Heart left ventricle (tissue), 16 donors: Measurements from ENCODE around the gene TNRC18. TPM values are rescaled to one million over a fixed set of nuclear protein-coding genes. Genes with fewer than 3 reads are reported as not detected.
"Not testable (repeated sequence)": the region's sequence is repeated elsewhere in the genome, so short reads cannot be mapped to it uniquely, and the experiment has no call there.

Experiments
- ATAC-seq, 4 donors: fragments of 200-7000 bp; cut with Tn5 transposase; one replicate each; pipeline ENCODE4 v1.9.1; 2020 to 2022; ENCODE audit warnings: moderate library complexity in 4 of 4, mild to moderate bottlenecking in 3 of 4, moderate number of reproducible peaks in 1 of 4
- DNase-seq, 5 donors: peaks; one replicate each; pipeline ENCODE4 v3.0.0-alpha.2; 2020
- H3K27ac ChIP-seq, 12 donors: fragments of 200-600 bp; sonication (generic) in 4 of 12; one replicate each; pipeline versions ENCODE4 v1.5.0 to v1.8.0; 2016 to 2022; ENCODE audit warnings: mild to moderate bottlenecking in 2 of 12
- H3K27me3 ChIP-seq, 9 donors: fragments of 200-600 bp; sonication (generic) in 2 of 9; one replicate each; pipeline versions ENCODE4 v1.5.1 to v1.8.0; 2016 to 2022; ENCODE audit warnings: mild to moderate bottlenecking in 3 of 9
- H3K36me3 ChIP-seq, 9 donors: fragments of 200-600 bp; sonication (generic) in 2 of 9; one replicate each; pipeline versions ENCODE4 v1.5.0 to v1.8.0; 2018 to 2022; ENCODE audit warnings: mild to moderate bottlenecking in 2 of 9
- H3K4me1 ChIP-seq, 12 donors: fragments of 200-600 bp; sonication (generic) in 4 of 12; one replicate each; pipeline versions ENCODE4 v1.5.0 to v1.8.0; 2016 to 2022; ENCODE audit warnings: mild to moderate bottlenecking in 3 of 12
- H3K4me3 ChIP-seq, 12 donors: fragments of 200-600 bp; sonication (generic) in 4 of 12; one replicate each; pipeline versions ENCODE4 v1.5.0 to v1.8.0; 2017 to 2022; ENCODE audit warnings: mild to moderate bottlenecking in 9 of 12, moderate library complexity in 4 of 12
- H3K9me3 ChIP-seq, 12 donors: fragments of 200-600 bp; sonication (generic) in 4 of 12; one replicate each; pipeline versions ENCODE4 v1.5.0 to v1.8.0; 2016 to 2022; ENCODE audit warnings: mild to moderate bottlenecking in 1 of 12
- POLR2A ChIP-seq, 2 donors: fragments of 450-650 bp; IDR thresholded peaks; one replicate each; pipeline ENCODE4 v1.6.1; 2017; ENCODE audit warnings: antibody characterized with exemption in 2 of 2, mild to moderate bottlenecking in 2 of 2, moderate library complexity in 2 of 2
- WGBS, 4 donors: extraction: QIAGEN DNeasy Blood & Tissue Kit in 2 of 4; methylation state at CpG; one replicate each; pipeline versions ENCODE4 v1.1.5 to v1.1.7; 2013 to 2018; 5-methylcytosine and 5-hydroxymethylcytosine counted together
- intact Hi-C, 10 donors: fragments of 100-400 bp; cut with DNase I; formaldehyde crosslinking; loops; one replicate each; pipeline versions ENCODE4 v1.11.1 to v1.14.2; 2022
- polyA plus RNA-seq, 2 donors: library from polyadenylated mRNA; stranded (reverse); fragments of 200-250 nt; gene quantifications; one replicate each; pipeline ENCODE4 v1.2.3, GENCODE V29; 2013
- total RNA-seq, 9 donors: library from RNA; depleted of rRNA in 2 of 9; stranded (reverse); fragments of >200 nt in 2 of 9; fragmentation: NEBNext Ultra II Directional in 3 of 9; extraction: Animal tissue kit (Norgen Biotek cat#: 25700) in 3 of 9; gene quantifications; one replicate each; pipeline versions ENCODE4 v1.1.0 to v1.2.4, GENCODE V29; 2016 to 2023
- TF ChIP-seq, protein P1 (sequence below), 12 donors: fragments of 200-600 bp; sonication (generic) in 4 of 12; IDR thresholded peaks; one replicate each; pipeline versions ENCODE4 v1.5.0 to v1.8.0; 2018 to 2022; ENCODE audit warnings: antibody characterized with exemption in 12 of 12, mild to moderate bottlenecking in 5 of 12
- donor health status: ischemic (EF 13 %, LVEDD 7.1; RV severe dilation, severe dysfunction).
- donor health status: healthy with polysubstance abuse.
- donor health status: DM: no; HTN: yes; CAD: no.
- donor health status: DM: no; HTN: no; CAD: no.
- donor health status: ischemic (EF 25% LVEDD 6.9; RV normal size, moderate dysfunction).
- donor health status: ischemic (EF 25% LVEDD 5.7; RV mildly dilated, moderate dysfunction).
- donor health status: healthy.
- donor health status: DM: yes; HTN: yes; CAD: no.
- donor health status: ischemic (EF 35%, LVEDD 5.7; RV mildly dilated, moderate dysfunction).
- donor health status: nonischemic (EF 11% LVEDD 7.7; RV severe dilation, severe dysfunction).
- donor health status: DM: yes; HTN: yes; CAD: no.
- donor health status: PGD.
- donor health status: ischemic (EF 29% LVEDD 5.4; RV normal size, mild dysfunction).
- donor health status: nonischemic (EF 23%, LVEDD 6.1; RV moderate dilation, normal function).

Gene TNRC18
- total and polyA plus RNA-seq, 11 donors: 23.4 to 66.6 (median 33.7) TPM

DNA sequence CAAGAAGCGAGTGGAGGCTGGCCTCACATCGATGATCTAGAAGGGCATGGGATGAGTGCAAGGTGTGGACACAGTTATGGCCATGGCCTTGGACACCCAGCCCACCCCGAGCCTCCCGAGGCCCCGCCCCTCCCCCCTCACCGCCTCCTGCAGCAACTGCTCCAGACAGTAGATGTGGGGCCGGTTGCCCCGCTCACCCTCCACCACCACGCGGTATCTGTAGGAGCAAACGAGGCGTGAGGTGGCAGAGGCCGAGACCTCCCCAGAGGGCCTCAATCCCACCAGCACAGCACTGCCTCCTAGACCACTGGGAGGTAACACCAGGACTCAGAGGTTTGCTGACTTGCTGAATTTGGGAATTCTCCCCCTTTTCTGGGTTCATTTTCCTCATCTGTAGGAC is 103.2 kb downstream of the TNRC18 start:
- TF ChIP-seq, protein P1, sequence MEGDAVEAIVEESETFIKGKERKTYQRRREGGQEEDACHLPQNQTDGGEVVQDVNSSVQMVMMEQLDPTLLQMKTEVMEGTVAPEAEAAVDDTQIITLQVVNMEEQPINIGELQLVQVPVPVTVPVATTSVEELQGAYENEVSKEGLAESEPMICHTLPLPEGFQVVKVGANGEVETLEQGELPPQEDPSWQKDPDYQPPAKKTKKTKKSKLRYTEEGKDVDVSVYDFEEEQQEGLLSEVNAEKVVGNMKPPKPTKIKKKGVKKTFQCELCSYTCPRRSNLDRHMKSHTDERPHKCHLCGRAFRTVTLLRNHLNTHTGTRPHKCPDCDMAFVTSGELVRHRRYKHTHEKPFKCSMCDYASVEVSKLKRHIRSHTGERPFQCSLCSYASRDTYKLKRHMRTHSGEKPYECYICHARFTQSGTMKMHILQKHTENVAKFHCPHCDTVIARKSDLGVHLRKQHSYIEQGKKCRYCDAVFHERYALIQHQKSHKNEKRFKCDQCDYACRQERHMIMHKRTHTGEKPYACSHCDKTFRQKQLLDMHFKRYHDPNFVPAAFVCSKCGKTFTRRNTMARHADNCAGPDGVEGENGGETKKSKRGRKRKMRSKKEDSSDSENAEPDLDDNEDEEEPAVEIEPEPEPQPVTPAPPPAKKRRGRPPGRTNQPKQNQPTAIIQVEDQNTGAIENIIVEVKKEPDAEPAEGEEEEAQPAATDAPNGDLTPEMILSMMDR (IDR thresholded peaks at IDR 0.05): no peak
- no peak for TF ChIP-seq POLR2A (IDR thresholded peaks at IDR 0.05)
- Histone ChIP-seq H3K9me3 (peaks cover 0 to 15% (median 12%) of the 10 kb centered on the region in 12 donors), H3K4me3 (no peak overlapping the region), H3K4me1 (no peaks in the 10 kb centered on the region), H3K27ac (no peak overlapping the region), H3K36me3 (peaks cover 0 to 93% (median 82%) of the 10 kb centered on the region in 9 donors), H3K27me3 (no peaks in the 10 kb centered on the region)
- 95 to 98% (median 97%) methylated on average over 7 to 13 of the region's 13 CpGs for WGBS, 4 donors
- intact Hi-C loops: no loop called here
- ATAC-seq (peak in 1 of 4 donors; percentile 21), DNase-seq (no peak)

DNA sequence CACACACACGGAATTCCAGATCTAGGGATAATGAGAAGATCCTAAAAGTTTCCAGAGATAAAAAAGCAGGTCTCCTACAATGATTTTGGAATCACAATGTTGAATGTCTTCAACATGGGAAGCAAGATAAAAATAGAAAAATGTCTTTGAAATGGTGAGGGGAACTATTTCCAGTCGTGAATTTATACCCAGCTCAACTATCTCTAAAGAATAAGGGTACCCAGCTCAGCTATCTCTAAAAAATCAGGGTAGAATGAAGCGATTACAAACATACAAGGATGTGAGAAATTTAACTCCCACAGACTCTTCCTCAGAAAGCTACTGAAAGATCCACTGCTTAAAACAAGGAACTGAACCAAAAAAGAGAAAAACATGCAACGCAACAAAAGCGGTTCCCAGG is 105.0 kb downstream of the TNRC18 start:
- intact Hi-C loops, H3K27me3 ChIP-seq, ATAC-seq, H3K4me3 ChIP-seq, H3K27ac ChIP-seq, H3K4me1 ChIP-seq, DNase-seq: not testable (repeated sequence)
- H3K36me3 ChIP-seq: peaks cover 0 to 92% (median 82%) of the 10 kb centered on the region in 9 donors
- WGBS, 4 donors: 93 to 98% (median 97%) methylated on average over 5 of the region's 5 CpGs
- peaks cover 0 to 15% (median 12%) of the 10 kb centered on the region in 12 donors for H3K9me3 ChIP-seq

DNA sequence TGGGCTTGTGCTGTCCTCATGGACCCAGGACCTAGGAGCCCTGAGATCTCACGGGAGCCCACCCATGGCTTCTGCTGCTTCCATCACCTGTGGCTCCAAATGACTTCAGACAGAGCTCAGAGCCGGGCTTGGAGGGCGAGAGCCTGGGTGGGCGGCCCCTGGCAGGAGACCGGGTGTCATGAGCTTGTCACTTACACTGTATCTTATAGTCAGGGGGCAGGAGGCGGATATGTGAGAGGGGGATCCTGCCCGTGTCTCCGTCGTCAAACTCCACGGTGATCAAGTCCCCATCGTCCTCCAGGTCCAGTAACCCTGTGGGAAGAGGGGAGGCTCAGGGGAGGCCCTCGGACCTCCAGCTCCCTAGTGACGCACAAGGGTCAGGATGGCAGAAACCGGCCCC is 107.9 kb downstream of the TNRC18 start:
- no peak overlapping the region for H3K27ac ChIP-seq

GRCh38 chr7:5314864-5315263 is 108.8 kb downstream of the TNRC18 start:
- H3K4me1 ChIP-seq: no peaks in the 10 kb centered on the region
- ATAC-seq: peak in 1 of 4 donors; percentile 10
- DNase-seq: no peak
- 91 to 94% (median 93%) methylated on average over 14 to 19 of the region's 19 CpGs for WGBS, 4 donors
- no peak overlapping the region for H3K4me3 ChIP-seq
- no peaks in the 10 kb centered on the region for H3K27me3 ChIP-seq
- H3K9me3 ChIP-seq: peaks cover 0 to 15% (median 12%) of the 10 kb centered on the region in 12 donors
- H3K27ac ChIP-seq: no peak overlapping the region
- TF ChIP-seq, protein P1 (IDR thresholded peaks at IDR 0.05): no peak
- intact Hi-C loops: no loop called here
- H3K36me3 ChIP-seq: peaks cover 0 to 92% (median 85%) of the 10 kb centered on the region in 9 donors

More for the DNA sequence above, 107.9 kb downstream of the TNRC18 start:
- intact Hi-C loops: no loop called here
- DNase-seq (no peak), ATAC-seq (no peak)
- Histone ChIP-seq H3K27me3 (no peaks in the 10 kb centered on the region), H3K4me3 (no peak overlapping the region), H3K36me3 (peaks cover 0 to 92% (median 87%) of the 10 kb centered on the region in 9 donors), H3K4me1 (no peaks in the 10 kb centered on the region), H3K9me3 (peaks cover 0 to 15% (median 12%) of the 10 kb centered on the region in 12 donors)
- 90 to 96% (median 95%) methylated on average over 10 to 14 of the region's 14 CpGs for WGBS, 4 donors
- TF ChIP-seq POLR2A (IDR thresholded peaks at IDR 0.05): no peak
- TF ChIP-seq, protein P1 (IDR thresholded peaks at IDR 0.05): no peak

DNA sequence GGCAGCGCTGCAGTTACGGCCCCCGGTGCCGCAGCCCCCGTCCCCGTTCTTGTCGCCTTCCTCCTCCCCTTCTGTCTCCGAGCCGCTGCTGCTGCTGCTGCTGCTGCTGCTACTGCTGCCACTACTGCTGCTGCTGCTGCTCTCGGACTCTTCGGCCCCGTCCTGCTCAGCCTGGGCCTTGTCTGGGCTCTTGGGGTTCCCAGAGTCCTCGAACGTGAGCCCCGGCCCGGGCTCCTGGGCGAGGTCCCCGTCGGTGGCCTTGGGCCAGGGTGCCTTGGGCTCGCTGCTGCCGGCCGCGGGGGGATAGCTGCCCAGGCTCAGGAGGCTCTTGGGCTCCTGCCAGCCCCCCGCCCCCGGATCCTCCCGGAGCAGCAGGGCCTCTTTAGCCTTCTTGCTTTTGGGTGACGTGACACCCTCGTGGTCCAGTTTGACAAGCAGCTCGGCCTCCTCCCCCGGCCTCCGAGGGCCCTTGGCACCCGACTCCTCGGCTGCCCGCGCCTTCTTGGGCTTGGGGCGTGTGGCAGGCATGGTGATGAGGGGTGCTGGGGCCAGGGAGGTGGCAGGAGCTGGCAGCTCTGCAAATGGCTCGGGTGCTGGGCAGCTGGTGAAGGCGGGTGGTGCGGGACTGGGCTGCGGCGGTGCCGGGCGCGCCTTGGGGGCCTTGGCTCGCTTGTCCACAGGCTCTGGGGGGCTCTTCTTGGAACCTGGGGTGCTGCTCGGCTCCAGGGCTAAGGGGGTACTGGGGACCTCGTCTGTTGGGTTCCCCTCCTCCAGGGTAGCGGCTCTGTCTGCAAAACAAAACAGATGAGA is 110.4 kb downstream of the TNRC18 start:
- H3K27me3 ChIP-seq, H3K4me3 ChIP-seq, H3K4me1 ChIP-seq, H3K9me3 ChIP-seq, H3K27ac ChIP-seq, intact Hi-C loops, DNase-seq: not testable (repeated sequence)
- WGBS, 4 donors: 81 to 88% (median 84%) methylated on average over 16 to 48 of the region's 48 CpGs
- ATAC-seq: peak in 1 of 4 donors; percentile 13
- H3K36me3 ChIP-seq: peaks cover 0 to 88% (median 84%) of the 10 kb centered on the region in 9 donors

DNA sequence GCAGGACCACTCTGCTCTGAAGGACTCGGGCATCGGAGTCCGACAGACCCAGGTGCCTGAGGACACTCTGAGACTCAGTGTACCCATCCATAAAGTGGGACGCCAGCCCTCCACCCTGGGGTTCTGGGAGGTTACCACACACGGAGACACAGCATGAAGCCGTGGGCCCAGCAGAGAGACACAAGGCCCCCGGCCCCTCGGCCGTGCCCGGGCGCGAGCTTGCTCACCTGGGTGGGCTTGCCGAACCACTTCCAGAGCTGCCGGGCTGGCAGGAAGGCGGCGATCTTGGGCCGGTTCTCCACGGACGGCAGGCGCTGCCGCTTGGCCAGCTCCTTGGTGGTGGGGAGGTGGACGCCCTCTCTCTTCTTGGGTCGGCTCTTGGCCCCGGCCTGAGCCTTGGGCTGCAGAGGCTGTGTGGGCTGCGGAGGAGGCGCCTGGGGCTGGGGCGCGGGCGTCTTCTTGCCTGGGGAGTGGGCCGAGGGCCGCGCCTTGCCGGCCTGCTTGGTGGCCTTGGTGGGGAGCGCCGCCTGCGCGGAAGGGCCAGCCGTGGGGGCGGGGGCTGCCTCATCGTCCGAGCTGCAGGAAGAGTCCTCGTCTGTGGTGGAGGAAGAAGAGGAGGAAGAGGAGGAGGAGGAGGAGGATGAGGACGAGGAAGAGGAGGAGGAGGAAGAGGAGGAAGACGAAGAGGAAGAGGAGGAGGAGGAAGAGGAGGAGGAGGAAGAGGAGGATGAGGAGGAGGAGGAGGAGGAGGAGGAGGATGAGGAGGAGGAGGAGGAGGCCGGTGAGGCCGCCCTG is 111.2 kb downstream of the TNRC18 start:
- H3K4me3 ChIP-seq, intact Hi-C loops, H3K4me1 ChIP-seq, H3K27me3 ChIP-seq, DNase-seq, H3K27ac ChIP-seq, H3K9me3 ChIP-seq, ATAC-seq: not testable (repeated sequence)
- peaks cover 0 to 88% (median 85%) of the 10 kb centered on the region in 9 donors for H3K36me3 ChIP-seq
- WGBS, 4 donors: 85 to 89% (median 87%) methylated on average over 26 to 39 of the region's 46 CpGs
